Astrocyte of the cerebellum (primary cell): Measurements from ENCODE around the gene PIAS2.
A peak's percentile ranks its signal among the peaks of the same experiment; 100 is the strongest.

Experiments used
- DNase-seq: peaks from one replicate; pipeline ENCODE4 v3.0.0-alpha.2; 2011; ENCODE audit warnings: low read depth
- H3K4me3 ChIP-seq: 2 replicates; pipeline ENCODE4 v1.5.1; 2011; ENCODE audit warnings: mild to moderate bottlenecking, low read depth, low read length, moderate library complexity
- CTCF ChIP-seq: IDR thresholded peaks from 2 replicates; pipeline ENCODE4 v1.5.1; 2012; ENCODE audit warnings: low read length, low read depth, moderate library complexity, mild to moderate bottlenecking; ENCODE audit errors: missing control alignments
- in situ Hi-C: cut with HindIII; loops from 2 replicates; pipeline ENCODE4 v1.10.0; 2017; ENCODE audit warnings: low sequenced_read_pairs

Gene PIAS2

GRCh38 chr18:46772357-46772756, 144.9 kb downstream of the PIAS2 start:
- in situ Hi-C loops: no loop called here
- H3K4me3 ChIP-seq: no peak overlapping the region
- TF ChIP-seq CTCF: peak; percentile 4
- no peak for DNase-seq

- in situ Hi-C loops: no loop called here
- DNase-seq: peak; percentile 78
- H3K4me3 ChIP-seq: no peak overlapping the region
- TF ChIP-seq CTCF: no peak
These were observed 146.2 kb downstream of the PIAS2 start for GRCh38 chr18:46771141-46771540.

GRCh38 chr18:46770708-46771107, 146.6 kb downstream of the PIAS2 start:
- DNase-seq: no peak
- TF ChIP-seq CTCF: no peak
- no peak overlapping the region for H3K4me3 ChIP-seq
- in situ Hi-C loops: no loop called here

GRCh38 chr18:46768166-46768921, 149.0 kb downstream of the PIAS2 start:
- DNase-seq: no peak
- in situ Hi-C loops: no loop called here
- TF ChIP-seq CTCF: no peak
- no peak overlapping the region for H3K4me3 ChIP-seq

GRCh38 chr18:46767217-46767616, 150.1 kb downstream of the PIAS2 start:
- DNase-seq: no peak
- in situ Hi-C loops: no loop called here
- no peak overlapping the region for H3K4me3 ChIP-seq
- no peak for TF ChIP-seq CTCF

GRCh38 chr18:46764586-46764985, 152.7 kb downstream of the PIAS2 start:
- no peak overlapping the region for H3K4me3 ChIP-seq
- in situ Hi-C loops: loop anchor here (5.0 kb wide), 1 partner anchor 43 kb away; no protein-coding TSS in a partner anchor
- no peak for DNase-seq
- no peak for TF ChIP-seq CTCF
